ENCODE measurements around the gene TTC1.

DNA sequence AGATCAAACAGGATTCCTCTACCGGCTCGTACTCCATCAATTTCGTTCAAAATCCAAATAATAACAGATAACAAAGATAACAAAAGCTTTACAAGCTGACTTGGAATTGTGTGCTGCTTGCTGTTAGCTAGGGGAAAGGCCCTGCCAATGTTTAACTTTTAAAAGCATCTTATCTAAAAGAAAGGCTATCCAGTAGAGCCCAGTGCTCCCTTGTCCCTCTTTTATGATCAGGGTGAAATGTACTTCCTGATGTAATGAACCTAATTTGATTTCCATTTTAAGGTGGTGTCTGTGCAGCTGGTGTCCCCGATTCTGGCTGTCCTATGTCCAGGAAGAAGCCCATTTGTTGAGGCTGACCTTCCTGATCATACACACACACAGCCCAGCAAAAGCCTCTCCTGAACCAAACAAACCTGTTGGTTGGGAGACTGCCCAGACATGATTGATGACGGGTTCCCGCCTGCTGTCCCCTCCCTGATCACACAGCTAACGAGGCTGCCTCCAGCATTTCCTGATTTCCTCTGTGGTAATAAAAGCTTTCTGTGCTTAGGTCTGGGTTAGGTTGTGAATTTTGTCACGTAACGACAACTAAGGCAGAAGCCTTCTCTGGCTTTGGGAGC is 56.2 kb downstream of the TTC1 start:
- TF ChIP-seq, protein P1, sequence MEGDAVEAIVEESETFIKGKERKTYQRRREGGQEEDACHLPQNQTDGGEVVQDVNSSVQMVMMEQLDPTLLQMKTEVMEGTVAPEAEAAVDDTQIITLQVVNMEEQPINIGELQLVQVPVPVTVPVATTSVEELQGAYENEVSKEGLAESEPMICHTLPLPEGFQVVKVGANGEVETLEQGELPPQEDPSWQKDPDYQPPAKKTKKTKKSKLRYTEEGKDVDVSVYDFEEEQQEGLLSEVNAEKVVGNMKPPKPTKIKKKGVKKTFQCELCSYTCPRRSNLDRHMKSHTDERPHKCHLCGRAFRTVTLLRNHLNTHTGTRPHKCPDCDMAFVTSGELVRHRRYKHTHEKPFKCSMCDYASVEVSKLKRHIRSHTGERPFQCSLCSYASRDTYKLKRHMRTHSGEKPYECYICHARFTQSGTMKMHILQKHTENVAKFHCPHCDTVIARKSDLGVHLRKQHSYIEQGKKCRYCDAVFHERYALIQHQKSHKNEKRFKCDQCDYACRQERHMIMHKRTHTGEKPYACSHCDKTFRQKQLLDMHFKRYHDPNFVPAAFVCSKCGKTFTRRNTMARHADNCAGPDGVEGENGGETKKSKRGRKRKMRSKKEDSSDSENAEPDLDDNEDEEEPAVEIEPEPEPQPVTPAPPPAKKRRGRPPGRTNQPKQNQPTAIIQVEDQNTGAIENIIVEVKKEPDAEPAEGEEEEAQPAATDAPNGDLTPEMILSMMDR (IDR thresholded peaks at IDR 0.05), result no peak
- no peak for TF ChIP-seq POLR2A (IDR thresholded peaks at IDR 0.05)
